ENCODE data around the gene DLG5. TPM values are rescaled to one million over a fixed set of nuclear protein-coding genes. Genes with fewer than 3 reads are reported as not detected.

Gene DLG5
- polyA plus RNA-seq, 4 donors: 7.8 to 35.9 (median 11.4) TPM

- Histone ChIP-seq H3K27me3 (ENCODE audit: control insufficient read depth in 3 of 3, insufficient read depth in 3 of 3, low read length in 3 of 3) (no peaks in the 10 kb centered on the region), H3K4me3 (ENCODE audit: low read depth in 1 of 3, low read length in 3 of 3) (no peak overlapping the region), H3K27ac (ENCODE audit: low read depth in 1 of 3, low read length in 2 of 3) (no peak overlapping the region), H3K4me1 (ENCODE audit: control insufficient read depth in 3 of 3, insufficient read depth in 2 of 3, low read depth in 1 of 3, low read length in 2 of 3) (peaks cover 0 to 35% (median 5%) of the 10 kb centered on the region in 3 donors), H3K9me3 (ENCODE audit: control insufficient read depth in 2 of 2, insufficient read depth in 1 of 2, low read depth in 1 of 2, low read length in 1 of 2) (no peaks in the 10 kb centered on the region), H3K36me3 (ENCODE audit: control insufficient read depth in 3 of 3, insufficient read depth in 2 of 3, low read depth in 1 of 3, low read length in 3 of 3) (peaks cover 3 to 75% (median 7%) of the 10 kb centered on the region in 3 donors)
- WGBS, 3 donors: 95 to 98% (median 96%) methylated on average over 27 of the region's 27 CpGs
- DNase-seq (no peak), FAIRE-seq (no peak)
Observed at GRCh38 chr10:77841711-77842375, 84.7 kb downstream of the DLG5 start.

GRCh38 chr10:77840636-77841035 is 85.9 kb downstream of the DLG5 start:
- peaks cover 3 to 74% (median 7%) of the 10 kb centered on the region in 3 donors for H3K36me3 ChIP-seq (ENCODE audit: control insufficient read depth in 3 of 3, insufficient read depth in 2 of 3, low read depth in 1 of 3, low read length in 3 of 3)

GRCh38 chr10:77837925-77838595 is 88.5 kb downstream of the DLG5 start:
- no peak for FAIRE-seq
- Histone ChIP-seq H3K27ac (ENCODE audit: low read depth in 1 of 3, low read length in 2 of 3) (no peak overlapping the region), H3K27me3 (ENCODE audit: control insufficient read depth in 3 of 3, insufficient read depth in 3 of 3, low read length in 3 of 3) (no peaks in the 10 kb centered on the region), H3K4me1 (ENCODE audit: control insufficient read depth in 3 of 3, insufficient read depth in 2 of 3, low read depth in 1 of 3, low read length in 2 of 3) (peaks cover 0 to 6% (median 0%) of the 10 kb centered on the region in 3 donors), H3K9me3 (ENCODE audit: control insufficient read depth in 2 of 2, insufficient read depth in 1 of 2, low read depth in 1 of 2, low read length in 1 of 2) (no peaks in the 10 kb centered on the region), H3K36me3 (ENCODE audit: control insufficient read depth in 3 of 3, insufficient read depth in 2 of 3, low read depth in 1 of 3, low read length in 3 of 3) (peaks cover 8 to 90% (median 10%) of the 10 kb centered on the region in 3 donors), H3K4me3 (ENCODE audit: low read depth in 1 of 3, low read length in 3 of 3) (no peak overlapping the region)
- 77 to 89% (median 87%) methylated on average over 14 of the region's 14 CpGs for WGBS, 3 donors
- DNase-seq: no peak

More at GRCh38 chr10:77840636-77841035, 85.9 kb downstream of the DLG5 start:
- H3K9me3 ChIP-seq (ENCODE audit: control insufficient read depth in 2 of 2, insufficient read depth in 1 of 2, low read depth in 1 of 2, low read length in 1 of 2): no peaks in the 10 kb centered on the region
- peaks cover 0 to 25% (median 5%) of the 10 kb centered on the region in 3 donors for H3K4me1 ChIP-seq (ENCODE audit: control insufficient read depth in 3 of 3, insufficient read depth in 2 of 3, low read depth in 1 of 3, low read length in 2 of 3)
- H3K4me3 ChIP-seq (ENCODE audit: low read depth in 1 of 3, low read length in 3 of 3): no peak overlapping the region
- no peak for DNase-seq
- 88 to 98% (median 88%) methylated on average over 6 to 8 of the region's 8 CpGs for WGBS, 3 donors
- H3K27ac ChIP-seq (ENCODE audit: low read depth in 1 of 3, low read length in 2 of 3): no peak overlapping the region
- no peak for FAIRE-seq
- no peaks in the 10 kb centered on the region for H3K27me3 ChIP-seq (ENCODE audit: control insufficient read depth in 3 of 3, insufficient read depth in 3 of 3, low read length in 3 of 3)

- H3K27me3 ChIP-seq (ENCODE audit: control insufficient read depth in 3 of 3, insufficient read depth in 3 of 3, low read length in 3 of 3): no peaks in the 10 kb centered on the region
- H3K36me3 ChIP-seq (ENCODE audit: control insufficient read depth in 3 of 3, insufficient read depth in 2 of 3, low read depth in 1 of 3, low read length in 3 of 3): peaks cover 10 to 90% (median 12%) of the 10 kb centered on the region in 3 donors
- H3K4me3 ChIP-seq (ENCODE audit: low read depth in 1 of 3, low read length in 3 of 3): no peak overlapping the region
- H3K4me1 ChIP-seq (ENCODE audit: control insufficient read depth in 3 of 3, insufficient read depth in 2 of 3, low read depth in 1 of 3, low read length in 2 of 3): peaks cover 0 to 5% (median 0%) of the 10 kb centered on the region in 3 donors
- FAIRE-seq (no peak), DNase-seq (peak in 1 of 2 donors; percentile 20)
- no peak overlapping the region for H3K27ac ChIP-seq (ENCODE audit: low read depth in 1 of 3, low read length in 2 of 3)
- no peaks in the 10 kb centered on the region for H3K9me3 ChIP-seq (ENCODE audit: control insufficient read depth in 2 of 2, insufficient read depth in 1 of 2, low read depth in 1 of 2, low read length in 1 of 2)
- 75 to 91% (median 75%) methylated on average over 10 of the region's 10 CpGs for WGBS, 3 donors
Observed at GRCh38 chr10:77837248-77837924, 89.2 kb downstream of the DLG5 start.

- DNase-seq (peak; percentile 53 to 59), FAIRE-seq (no peak)
- 48 to 85% (median 61%) methylated on average over 11 of the region's 11 CpGs for WGBS, 3 donors
- Histone ChIP-seq H3K36me3 (ENCODE audit: control insufficient read depth in 3 of 3, insufficient read depth in 2 of 3, low read depth in 1 of 3, low read length in 3 of 3) (peaks cover 4 to 87% (median 15%) of the 10 kb centered on the region in 3 donors), H3K4me3 (ENCODE audit: low read depth in 1 of 3, low read length in 3 of 3) (no peak overlapping the region), H3K27ac (ENCODE audit: low read depth in 1 of 3, low read length in 2 of 3) (peak overlapping the region in 2 of 3 donors; percentile 10 to 56), H3K9me3 (ENCODE audit: control insufficient read depth in 2 of 2, insufficient read depth in 1 of 2, low read depth in 1 of 2, low read length in 1 of 2) (no peaks in the 10 kb centered on the region), H3K27me3 (ENCODE audit: control insufficient read depth in 3 of 3, insufficient read depth in 3 of 3, low read length in 3 of 3) (no peaks in the 10 kb centered on the region), H3K4me1 (ENCODE audit: control insufficient read depth in 3 of 3, insufficient read depth in 2 of 3, low read depth in 1 of 3, low read length in 2 of 3) (peaks cover 0 to 5% (median 0%) of the 10 kb centered on the region in 3 donors)
Observed at GRCh38 chr10:77836299-77836820, 90.2 kb downstream of the DLG5 start.

GRCh38 chr10:77835669-77836086 is 90.9 kb downstream of the DLG5 start:
- DNase-seq: no peak
- WGBS, 3 donors: 74 to 91% (median 84%) methylated on average over 14 of the region's 14 CpGs
- Histone ChIP-seq H3K27ac (ENCODE audit: low read depth in 1 of 3, low read length in 2 of 3) (peak overlapping the region in 1 of 3 donors; percentile 35), H3K4me1 (ENCODE audit: control insufficient read depth in 3 of 3, insufficient read depth in 2 of 3, low read depth in 1 of 3, low read length in 2 of 3) (peaks cover 0 to 5% (median 0%) of the 10 kb centered on the region in 3 donors), H3K27me3 (ENCODE audit: control insufficient read depth in 3 of 3, insufficient read depth in 3 of 3, low read length in 3 of 3) (no peaks in the 10 kb centered on the region), H3K9me3 (ENCODE audit: control insufficient read depth in 2 of 2, insufficient read depth in 1 of 2, low read depth in 1 of 2, low read length in 1 of 2) (no peaks in the 10 kb centered on the region), H3K4me3 (ENCODE audit: low read depth in 1 of 3, low read length in 3 of 3) (no peak overlapping the region), H3K36me3 (ENCODE audit: control insufficient read depth in 3 of 3, insufficient read depth in 2 of 3, low read depth in 1 of 3, low read length in 3 of 3) (peaks cover 4 to 85% (median 15%) of the 10 kb centered on the region in 3 donors)
- no peak for FAIRE-seq

GRCh38 chr10:77834943-77835668 is 91.4 kb downstream of the DLG5 start:
- Histone ChIP-seq H3K9me3 (ENCODE audit: control insufficient read depth in 2 of 2, insufficient read depth in 1 of 2, low read depth in 1 of 2, low read length in 1 of 2) (no peaks in the 10 kb centered on the region), H3K27ac (ENCODE audit: low read depth in 1 of 3, low read length in 2 of 3) (no peak overlapping the region), H3K27me3 (ENCODE audit: control insufficient read depth in 3 of 3, insufficient read depth in 3 of 3, low read length in 3 of 3) (no peaks in the 10 kb centered on the region), H3K36me3 (ENCODE audit: control insufficient read depth in 3 of 3, insufficient read depth in 2 of 3, low read depth in 1 of 3, low read length in 3 of 3) (peaks cover 4 to 85% (median 15%) of the 10 kb centered on the region in 3 donors), H3K4me1 (ENCODE audit: control insufficient read depth in 3 of 3, insufficient read depth in 2 of 3, low read depth in 1 of 3, low read length in 2 of 3) (peaks cover 0 to 5% (median 0%) of the 10 kb centered on the region in 3 donors), H3K4me3 (ENCODE audit: low read depth in 1 of 3, low read length in 3 of 3) (no peak overlapping the region)
- WGBS, 3 donors: 79 to 84% (median 81%) methylated on average over 13 of the region's 13 CpGs
- DNase-seq (no peak), FAIRE-seq (no peak)

All from small intestine (tissue), 7 donors.